ENCODE data around the gene ITPKB.

Gene ITPKB

DNA sequence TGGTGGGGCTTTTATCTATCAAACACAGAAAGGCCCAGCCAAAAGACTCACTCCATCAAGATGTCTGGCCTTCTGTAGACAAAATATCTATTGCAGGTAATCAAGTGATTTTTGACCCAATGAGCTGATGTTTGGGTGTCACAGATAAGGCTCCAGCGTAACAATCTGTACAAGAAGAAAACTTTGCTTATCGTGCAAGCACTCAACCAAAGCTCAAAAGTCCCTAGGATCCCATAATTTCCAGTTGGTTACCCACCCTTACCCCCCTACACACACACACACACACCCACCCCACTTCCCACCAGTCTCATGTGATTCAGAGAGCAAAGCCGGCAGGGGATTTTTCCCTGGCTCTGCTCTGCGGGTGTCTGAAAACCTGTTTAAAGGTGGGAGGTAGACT, 5.8 kb downstream of the ITPKB start:
- TF ChIP-seq, protein P1, sequence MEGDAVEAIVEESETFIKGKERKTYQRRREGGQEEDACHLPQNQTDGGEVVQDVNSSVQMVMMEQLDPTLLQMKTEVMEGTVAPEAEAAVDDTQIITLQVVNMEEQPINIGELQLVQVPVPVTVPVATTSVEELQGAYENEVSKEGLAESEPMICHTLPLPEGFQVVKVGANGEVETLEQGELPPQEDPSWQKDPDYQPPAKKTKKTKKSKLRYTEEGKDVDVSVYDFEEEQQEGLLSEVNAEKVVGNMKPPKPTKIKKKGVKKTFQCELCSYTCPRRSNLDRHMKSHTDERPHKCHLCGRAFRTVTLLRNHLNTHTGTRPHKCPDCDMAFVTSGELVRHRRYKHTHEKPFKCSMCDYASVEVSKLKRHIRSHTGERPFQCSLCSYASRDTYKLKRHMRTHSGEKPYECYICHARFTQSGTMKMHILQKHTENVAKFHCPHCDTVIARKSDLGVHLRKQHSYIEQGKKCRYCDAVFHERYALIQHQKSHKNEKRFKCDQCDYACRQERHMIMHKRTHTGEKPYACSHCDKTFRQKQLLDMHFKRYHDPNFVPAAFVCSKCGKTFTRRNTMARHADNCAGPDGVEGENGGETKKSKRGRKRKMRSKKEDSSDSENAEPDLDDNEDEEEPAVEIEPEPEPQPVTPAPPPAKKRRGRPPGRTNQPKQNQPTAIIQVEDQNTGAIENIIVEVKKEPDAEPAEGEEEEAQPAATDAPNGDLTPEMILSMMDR (IDR thresholded peaks at IDR 0.05; ENCODE audit: borderline replicate concordance, control extremely low read depth, extremely low read depth, insufficient read depth, missing control alignments), result no peak
- DNase-seq (ENCODE audit: low spot score), result no peak
- in situ Hi-C loops (cut with MboI; ENCODE audit: low sequenced_read_pairs, unreplicated experiment), result no loop called here

DNA sequence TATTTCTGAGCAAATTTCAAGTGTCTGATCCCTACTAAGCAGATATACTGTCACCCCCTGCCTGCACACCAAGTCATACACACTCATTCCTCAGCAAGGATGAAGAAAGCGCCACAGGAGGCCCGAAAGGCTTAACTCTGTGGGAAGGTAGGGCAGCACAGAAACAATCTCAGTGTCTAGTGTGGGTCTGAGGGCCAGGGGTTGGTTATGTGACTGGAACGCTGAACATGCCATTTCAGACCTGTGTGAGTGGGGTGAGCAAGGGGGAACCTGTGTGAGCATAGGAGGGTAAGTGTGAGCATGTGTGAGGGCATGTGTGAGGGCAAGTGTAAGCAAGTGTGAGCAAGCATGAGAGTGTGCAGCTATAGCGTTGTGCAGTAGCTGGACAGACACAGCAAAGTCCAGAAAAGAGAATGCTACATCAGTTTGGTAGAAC, 6.2 kb downstream of the ITPKB start:
- TF ChIP-seq, protein P1 (IDR thresholded peaks at IDR 0.05; ENCODE audit: borderline replicate concordance, control extremely low read depth, extremely low read depth, insufficient read depth, missing control alignments), result no peak
- in situ Hi-C loops (cut with MboI; ENCODE audit: low sequenced_read_pairs, unreplicated experiment), result no loop called here
- DNase-seq (ENCODE audit: low spot score), result no peak

DNA sequence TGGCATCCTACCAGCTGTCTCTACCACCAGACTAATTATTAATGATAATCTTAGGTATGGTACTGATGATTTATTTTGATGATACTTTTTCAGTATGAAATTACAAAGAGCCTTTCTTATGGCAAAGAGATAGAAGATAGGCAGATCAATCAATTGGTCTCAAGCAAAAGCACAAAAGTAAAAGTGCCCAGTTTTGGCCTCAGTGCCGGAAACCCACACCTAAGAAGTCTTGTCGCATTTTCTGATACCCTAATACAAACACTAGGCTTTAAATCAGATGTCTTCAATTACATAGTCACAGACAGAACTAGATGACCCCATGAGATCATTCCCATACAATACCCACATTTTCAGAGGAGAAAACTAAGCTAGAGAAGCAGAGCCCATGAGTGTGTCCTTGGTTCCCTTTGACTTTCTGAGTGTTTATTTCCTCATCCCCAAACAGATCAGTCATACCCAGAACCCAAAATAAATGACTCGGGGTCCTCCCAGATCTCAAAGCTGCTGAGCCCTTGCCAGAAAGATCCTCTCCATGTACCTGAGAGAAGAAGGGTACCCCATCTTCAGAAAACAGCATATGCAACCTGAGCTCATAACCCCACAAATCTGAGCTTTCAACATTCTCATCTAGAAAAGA, 7.7 kb downstream of the ITPKB start:
- TF ChIP-seq, protein P1 (IDR thresholded peaks at IDR 0.05; ENCODE audit: borderline replicate concordance, control extremely low read depth, extremely low read depth, insufficient read depth, missing control alignments), result no peak
- no peak for DNase-seq (ENCODE audit: low spot score)
- in situ Hi-C loops (cut with MboI; ENCODE audit: low sequenced_read_pairs, unreplicated experiment), result no loop called here

DNA sequence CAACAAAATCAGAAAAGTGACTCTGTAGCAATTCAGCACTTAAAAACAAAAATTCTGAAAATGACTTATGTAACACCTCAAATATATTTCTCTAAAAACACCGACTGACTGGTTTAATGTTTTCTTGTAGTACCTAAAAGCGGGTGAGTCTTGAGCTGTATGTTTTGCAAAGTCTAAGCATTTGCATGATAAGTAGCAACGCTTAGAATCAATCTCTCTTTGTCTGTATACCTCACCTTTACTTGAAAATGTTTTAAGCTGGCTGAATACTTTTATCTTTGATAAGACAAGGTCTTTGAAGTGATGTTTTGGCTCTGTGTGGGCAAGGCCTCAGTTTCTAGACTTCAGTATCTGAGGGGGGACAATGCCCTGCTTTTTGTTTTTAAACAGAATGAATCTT, 8.2 kb downstream of the ITPKB start:
- no peak for DNase-seq (ENCODE audit: low spot score)
- TF ChIP-seq, protein P1 (IDR thresholded peaks at IDR 0.05; ENCODE audit: borderline replicate concordance, control extremely low read depth, extremely low read depth, insufficient read depth, missing control alignments), result no peak
- in situ Hi-C loops (cut with MboI; ENCODE audit: low sequenced_read_pairs, unreplicated experiment), result no loop called here

DNA sequence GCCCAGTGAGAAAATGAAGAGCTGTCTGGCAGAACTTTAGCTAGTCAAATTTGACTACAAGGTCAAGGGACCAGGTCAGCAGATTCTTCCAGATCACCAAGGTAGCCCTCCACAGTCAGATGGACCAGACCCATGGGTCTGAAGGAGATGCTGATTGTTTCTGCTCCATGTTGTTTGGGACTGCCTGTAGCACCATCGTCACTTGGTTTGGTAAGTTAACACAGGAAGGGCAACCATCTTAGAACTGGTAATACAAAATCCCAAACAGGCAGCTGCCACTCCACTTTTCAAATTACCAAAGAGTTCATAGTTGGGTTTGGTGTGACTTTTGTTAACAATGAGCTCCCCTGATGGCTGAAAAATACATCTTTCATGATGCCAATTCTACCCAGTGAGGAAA, 9.0 kb downstream of the ITPKB start:
- DNase-seq (ENCODE audit: low spot score), result no peak
- in situ Hi-C loops (cut with MboI; ENCODE audit: low sequenced_read_pairs, unreplicated experiment), result no loop called here
- TF ChIP-seq, protein P1 (IDR thresholded peaks at IDR 0.05; ENCODE audit: borderline replicate concordance, control extremely low read depth, extremely low read depth, insufficient read depth, missing control alignments), result no peak

DNA sequence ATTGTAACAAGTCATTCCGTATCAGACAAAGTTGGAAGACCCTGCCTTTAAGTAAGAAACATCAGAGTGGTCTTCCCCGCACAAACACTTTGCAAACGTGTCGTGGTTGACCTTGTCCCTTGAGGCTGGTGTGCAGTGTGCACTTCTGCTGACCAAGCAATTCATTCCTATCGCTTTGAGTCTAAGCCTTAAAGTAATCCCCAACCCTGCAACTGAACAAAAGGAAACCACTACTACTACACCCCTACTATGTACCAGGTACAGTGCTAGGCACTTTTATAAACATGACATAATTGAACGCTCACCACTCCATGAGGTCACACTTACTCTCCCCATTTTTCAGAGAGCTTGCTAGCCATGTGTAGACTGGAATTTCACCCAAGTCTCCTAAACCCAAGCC, 10.6 kb downstream of the ITPKB start:
- in situ Hi-C loops (cut with MboI; ENCODE audit: low sequenced_read_pairs, unreplicated experiment), result no loop called here
- TF ChIP-seq, protein P1 (IDR thresholded peaks at IDR 0.05; ENCODE audit: borderline replicate concordance, control extremely low read depth, extremely low read depth, insufficient read depth, missing control alignments), result no peak
- no peak for DNase-seq (ENCODE audit: low spot score)
